MCF 10A (cell line): ENCODE results near the gene NXF2B. TPM values are rescaled to one million over a fixed set of nuclear protein-coding genes. Genes with fewer than 3 reads are reported as not detected.
A peak's percentile ranks its signal among the peaks of the same experiment; 100 is the strongest.
"Not testable (repeated sequence)": the region's sequence is repeated elsewhere in the genome, so short reads cannot be mapped to it uniquely, and the experiment has no call there.

Experiments
- Bru-seq: library from RNA; stranded (reverse); fragments of 400-500 nt; gene quantifications from one replicate; lab custom pipeline; 2021; lab: Mats Ljungman, UMichigan
- BruChase-seq, 2 experiments: library from RNA; stranded (reverse); fragments of 400-500 nt; gene quantifications; one replicate each; lab custom pipeline; 2021; lab: Mats Ljungman, UMichigan
- BruUV-seq: library from RNA; stranded (reverse); fragments of 400-500 nt; replicated peaks from 2 replicates; lab custom pipeline; 2021; lab: Mats Ljungman, UMichigan
- CTCF ChIA-PET: fragments of 300-600 bp; sonication (Branson Sonifier 250); formaldehyde crosslinking; extraction: SDS; loops from one replicate; lab custom pipeline; 2021; ENCODE audit warnings: antibody characterized with exemption, inconsistent platforms; lab: Yijun Ruan, JAX
- POLR2A ChIA-PET: fragments of 300-600, 350-650 bp; sonication (Branson Sonifier 250); formaldehyde crosslinking; extraction: SDS; loops from one replicate; lab custom pipeline; 2020; ENCODE audit warnings: antibody characterized with exemption, inconsistent platforms; lab: Yijun Ruan, JAX
- DNase-seq: peaks from one replicate; pipeline ENCODE4 v3.0.0-alpha.2; 2018; ENCODE audit not compliant: unreplicated experiment
- H3K27ac Mint-ChIP-seq: one replicate; pipeline ENCODE4 v1.8.0; 2022; ENCODE audit warnings: mild to moderate bottlenecking, low read depth, mixed read lengths; ENCODE audit not compliant: unreplicated experiment
- H3K27me3 Mint-ChIP-seq: one replicate; pipeline ENCODE4 v1.8.0; 2022; ENCODE audit warnings: mixed read lengths; ENCODE audit not compliant: insufficient read depth, unreplicated experiment
- H3K36me3 Mint-ChIP-seq: one replicate; pipeline ENCODE4 v1.8.0; 2022; ENCODE audit warnings: mild to moderate bottlenecking, moderate library complexity, mixed read lengths; ENCODE audit not compliant: insufficient read depth, unreplicated experiment
- H3K4me1 Mint-ChIP-seq: one replicate; pipeline ENCODE4 v1.8.0; 2022; ENCODE audit warnings: mixed read lengths; ENCODE audit not compliant: insufficient read depth, unreplicated experiment
- H3K4me3 Mint-ChIP-seq: one replicate; pipeline ENCODE4 v1.8.0; 2022; ENCODE audit warnings: mild to moderate bottlenecking, moderate library complexity, mixed read lengths; ENCODE audit not compliant: unreplicated experiment
- H3K9me3 Mint-ChIP-seq: one replicate; pipeline ENCODE4 v1.8.0; 2022; ENCODE audit warnings: mixed read lengths; ENCODE audit not compliant: unreplicated experiment
- CTCF ChIP-seq: fragments of 200-600 bp; IDR thresholded peaks from one replicate; pipeline ENCODE4 v1.8.0; 2022; ENCODE audit warnings: antibody characterized with exemption, mild to moderate bottlenecking; ENCODE audit not compliant: unreplicated experiment
- intact Hi-C: fragments of 100-400 bp; cut with micrococcal nuclease; formaldehyde crosslinking; loops from 2 replicates; pipeline ENCODE4 v1.14.1; 2022
- long read RNA-seq: library from polyadenylated mRNA; stranded (forward); transcript quantifications from one replicate; pipeline ENCODE4 v2.0.0, GENCODE V29; 2022
- total RNA-seq: library from RNA; stranded (reverse); gene quantifications from 2 replicates; pipeline ENCODE4 v1.2.3, GENCODE V29; 2022

The NXF2B gene
- total RNA-seq (not detected in 2 replicates), Bru-seq, nascent RNA (not detected), BruChase-seq, experiment 1, labeled RNA remaining after a 6-hour chase (not detected), BruChase-seq, experiment 2, labeled RNA remaining after a 2-hour chase (not detected)
- long read RNA-seq, result 0 reads

DNA sequence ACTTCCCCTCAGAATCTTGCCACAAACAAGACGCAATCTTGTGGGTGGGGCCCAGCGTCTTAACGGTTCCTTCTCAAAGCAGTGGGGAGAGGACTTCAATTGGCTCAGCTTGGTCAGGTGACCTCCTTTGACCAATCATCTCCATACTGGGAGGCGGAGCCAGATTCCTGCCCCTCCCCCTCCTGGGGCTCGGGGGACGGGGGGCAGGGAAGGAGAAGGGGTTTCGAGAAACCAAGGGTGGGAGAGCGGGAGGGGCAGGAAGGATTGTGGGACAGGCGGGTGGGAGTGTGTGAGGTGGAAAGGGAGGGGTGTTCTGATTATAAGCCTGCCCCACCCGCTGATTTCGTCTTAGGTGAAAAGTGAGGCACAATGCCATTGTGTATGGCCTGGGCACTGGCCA is at the start of gene NXF2B:
Gene NXF2B, minus strand, starts transcription at position 101 of the 400 bp plus-strand sequence. CDS start 59,972 bp downstream, outside the sequence.
- intact Hi-C loops, H3K27me3 Mint-ChIP-seq, H3K9me3 Mint-ChIP-seq, H3K4me1 Mint-ChIP-seq, H3K4me3 Mint-ChIP-seq, DNase-seq, BruUV-seq, H3K36me3 Mint-ChIP-seq, H3K27ac Mint-ChIP-seq, POLR2A ChIA-PET, CTCF ChIA-PET: not testable (repeated sequence)

DNA sequence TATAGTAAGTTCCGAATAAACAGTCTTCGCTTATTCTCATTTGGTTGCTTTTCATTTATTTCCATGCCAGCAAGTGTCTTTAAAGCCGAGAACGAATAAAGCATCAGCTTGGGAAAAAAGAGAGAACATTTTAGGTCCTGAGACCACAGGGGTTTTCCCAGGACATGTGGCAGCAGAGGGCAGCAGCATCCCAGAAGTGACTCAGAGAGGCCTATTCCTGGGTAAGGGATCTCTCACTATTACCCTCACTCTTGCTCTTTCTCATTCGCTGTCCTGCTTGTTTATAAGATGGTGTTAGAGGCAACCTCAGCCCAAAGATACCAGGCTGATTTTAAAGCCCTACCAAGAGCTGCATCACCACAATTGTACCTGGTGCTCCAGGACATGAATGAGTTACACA is 39.0 kb upstream of the NXF2B start:
- H3K4me3 Mint-ChIP-seq, H3K27me3 Mint-ChIP-seq, H3K36me3 Mint-ChIP-seq, POLR2A ChIA-PET, CTCF ChIA-PET, intact Hi-C loops, H3K4me1 Mint-ChIP-seq, DNase-seq, BruUV-seq, H3K9me3 Mint-ChIP-seq, H3K27ac Mint-ChIP-seq: not testable (repeated sequence)

- H3K27ac Mint-ChIP-seq, intact Hi-C loops, H3K27me3 Mint-ChIP-seq, H3K4me1 Mint-ChIP-seq, DNase-seq, BruUV-seq, H3K4me3 Mint-ChIP-seq, H3K9me3 Mint-ChIP-seq, CTCF ChIA-PET, H3K36me3 Mint-ChIP-seq, POLR2A ChIA-PET: not testable (repeated sequence)
Observed at GRCh38 chrX:102471762-102472220, 32.0 kb upstream of the NXF2B start, which contains the start of gene TCP11X2. TCP11X2 (minus strand) TSS chrX:102471812.

GRCh38 chrX:102470215-102470614 is 30.4 kb upstream of the NXF2B start:
- H3K4me3 Mint-ChIP-seq, H3K27me3 Mint-ChIP-seq, H3K4me1 Mint-ChIP-seq, H3K9me3 Mint-ChIP-seq, POLR2A ChIA-PET, CTCF ChIA-PET, DNase-seq, H3K27ac Mint-ChIP-seq, H3K36me3 Mint-ChIP-seq, intact Hi-C loops, BruUV-seq: not testable (repeated sequence)

- H3K36me3 Mint-ChIP-seq, H3K27ac Mint-ChIP-seq, H3K4me1 Mint-ChIP-seq, H3K27me3 Mint-ChIP-seq, DNase-seq, POLR2A ChIA-PET, H3K9me3 Mint-ChIP-seq, intact Hi-C loops, CTCF ChIA-PET, BruUV-seq, H3K4me3 Mint-ChIP-seq: not testable (repeated sequence)
Observed at GRCh38 chrX:102458615-102459014, 18.8 kb upstream of the NXF2B start.

GRCh38 chrX:102414493-102414892 is 25.3 kb downstream of the NXF2B start:
- H3K9me3 Mint-ChIP-seq, H3K4me1 Mint-ChIP-seq, H3K27ac Mint-ChIP-seq, CTCF ChIA-PET, intact Hi-C loops, H3K36me3 Mint-ChIP-seq, POLR2A ChIA-PET, H3K4me3 Mint-ChIP-seq, DNase-seq, H3K27me3 Mint-ChIP-seq, BruUV-seq: not testable (repeated sequence)

DNA sequence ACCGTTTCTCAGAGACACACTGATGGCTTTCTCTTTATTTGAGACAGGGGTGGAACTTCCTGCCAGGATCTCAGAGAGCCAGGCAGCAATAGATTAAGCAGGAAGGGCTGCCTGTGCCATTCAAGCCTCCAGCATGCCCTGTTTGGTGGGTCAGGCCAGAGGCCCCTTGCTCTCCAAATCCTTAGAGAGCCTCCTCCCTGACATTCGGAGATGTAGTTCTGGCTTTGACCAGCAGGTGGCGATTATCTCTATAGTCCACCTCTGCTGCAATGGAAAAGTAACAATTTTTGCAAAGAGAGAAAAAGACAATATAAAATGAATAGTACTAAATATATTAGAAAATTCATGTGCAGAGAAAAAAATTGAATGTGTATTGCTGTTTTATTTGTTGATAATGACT is 93.9 kb downstream of the NXF2B start:
- CTCF ChIA-PET, result interaction anchor here (0.6 kb wide), 1 partner anchor 650 kb away, joined by 3 read pairs; no protein-coding TSS in a partner anchor
- no TSS peak for BruUV-seq
- H3K27ac Mint-ChIP-seq, result no peak overlapping the region
- peaks cover 13% of the 10 kb centered on the region for H3K27me3 Mint-ChIP-seq
- H3K9me3 Mint-ChIP-seq, result no peaks in the 10 kb centered on the region
- H3K4me1 Mint-ChIP-seq, result no peaks in the 10 kb centered on the region
- intact Hi-C loops, result no loop called here
- TF ChIP-seq CTCF, result peak; percentile 68
- H3K4me3 Mint-ChIP-seq, result no peak overlapping the region
- DNase-seq, result peak; percentile 69
- POLR2A ChIA-PET, result no interaction called here
- no peaks in the 10 kb centered on the region for H3K36me3 Mint-ChIP-seq
